H1 (cell line): ENCODE data around the gene ADRA2B. TPM values are rescaled to one million over a fixed set of nuclear protein-coding genes. Genes with fewer than 3 reads are reported as not detected.
A peak's percentile ranks its signal among the peaks of the same experiment; 100 is the strongest.

Experiments
- CTCF ChIA-PET: fragments of 300-600 bp; sonication (Branson Sonifier 250); formaldehyde crosslinking; loops from one replicate; lab custom pipeline; 2021; ENCODE audit not compliant: partially characterized antibody; lab: Charles Lee
- POLR2A ChIA-PET: fragments of 300-600 bp; sonication (Branson Sonifier 250); formaldehyde crosslinking; loops from one replicate; lab custom pipeline; 2021; ENCODE audit warnings: inconsistent platforms; ENCODE audit not compliant: partially characterized antibody; lab: Charles Lee
- DNase-seq, 2 experiments: peaks; one replicate each; pipeline versions ENCODE4 v3.0.0 to v3.0.0-alpha.2; 2010 to 2022; ENCODE audit warnings: low spot score in 2 of 2, low read depth in 1 of 2, mixed read lengths in 1 of 2
- FAIRE-seq: peaks from 2 replicates; lab custom pipeline; 2011; peaks lifted over from hg19 to GRCh38; lab: Jason Lieb, UNC
- H2AFZ ChIP-seq: 2 replicates; pipeline ENCODE4 v1.8.1; 2012; ENCODE audit warnings: low read length, inconsistent platforms
- H2AK5ac ChIP-seq: 2 replicates; pipeline ENCODE4 v1.6.1; 2013; ENCODE audit warnings: low read depth, low read length
- H2BK120ac ChIP-seq: replicated peaks from 2 replicates; pipeline ENCODE3; 2013; ENCODE audit warnings: low read depth, low read length, inconsistent platforms
- H2BK12ac ChIP-seq: 2 replicates; pipeline ENCODE4 v1.6.1; 2013; ENCODE audit warnings: low read depth, low read length
- H2BK15ac ChIP-seq: 2 replicates; pipeline ENCODE4 v1.6.1; 2013; ENCODE audit warnings: low read length
- H2BK20ac ChIP-seq: 2 replicates; pipeline ENCODE4 v1.6.1; 2013; ENCODE audit warnings: low read length
- H2BK5ac ChIP-seq: 2 replicates; pipeline ENCODE4 v1.6.1; 2013; ENCODE audit warnings: low read depth, low read length
- H3K14ac ChIP-seq: 2 replicates; pipeline ENCODE4 v1.6.1; 2013; ENCODE audit warnings: inconsistent platforms; ENCODE audit not compliant: insufficient read length
- H3K18ac ChIP-seq: 2 replicates; pipeline ENCODE4 v1.6.1; 2013; ENCODE audit warnings: low read length; ENCODE audit errors: extremely low read depth
- H3K23ac ChIP-seq: 2 replicates; pipeline ENCODE4 v1.6.1; 2013; ENCODE audit warnings: inconsistent platforms; ENCODE audit not compliant: insufficient read length
- H3K23me2 ChIP-seq: 2 replicates; pipeline ENCODE4 v1.6.1; 2013; ENCODE audit warnings: low read depth, low read length
- H3K27ac ChIP-seq: 2 replicates; pipeline ENCODE4 v1.6.1; 2011; ENCODE audit warnings: low read depth, low read length, inconsistent platforms
- H3K27me3 ChIP-seq, 4 experiments: replicated peaks in 1 of 4; 1 replicate in 1 of 4; 2 replicates in 3 of 4; pipeline versions ENCODE4 v1.6.1 to v1.8.1; 2011 to 2013; ENCODE audit warnings: low read length in 3 of 4, mild to moderate bottlenecking in 3 of 4, inconsistent platforms in 2 of 4, mixed read lengths in 2 of 4, moderate library complexity in 1 of 4; ENCODE audit not compliant: control insufficient read depth in 3 of 4, insufficient read depth in 3 of 4; ENCODE audit errors: extremely low read depth in 1 of 4
- H3K36me3 ChIP-seq, 4 experiments: 2 replicates each; pipeline versions ENCODE4 v1.6.1 to v1.8.1; 2011 to 2013; ENCODE audit warnings: mild to moderate bottlenecking in 4 of 4, low read length in 3 of 4, moderate library complexity in 2 of 4, control low read depth in 1 of 4, inconsistent platforms in 1 of 4; ENCODE audit not compliant: insufficient read depth in 4 of 4, control insufficient read depth in 2 of 4
- H3K4ac ChIP-seq: replicated peaks from 2 replicates; pipeline ENCODE3; 2013; ENCODE audit warnings: low read length, low read depth, mixed read lengths, inconsistent platforms; ENCODE audit not compliant: insufficient read length
- H3K4me1 ChIP-seq, 4 experiments: replicated peaks in 1 of 4; 1 replicate in 1 of 4; 2 replicates in 3 of 4; pipeline versions ENCODE4 v1.6.1 to v1.8.1; 2011 to 2013; ENCODE audit warnings: low read length in 3 of 4, inconsistent platforms in 2 of 4, mixed read lengths in 1 of 4; ENCODE audit not compliant: insufficient read depth in 4 of 4, control insufficient read depth in 3 of 4
- H3K4me2 ChIP-seq, 2 experiments: 2 replicates each; pipeline versions ENCODE4 v1.6.1 to v1.8.1; 2011 to 2013; ENCODE audit warnings: low read depth in 2 of 2, low read length in 2 of 2, control low read depth in 1 of 2, inconsistent platforms in 1 of 2, mild to moderate bottlenecking in 1 of 2; ENCODE audit not compliant: insufficient read depth in 1 of 2
- H3K4me3 ChIP-seq, 4 experiments: fragments of 200-600, 300-600 bp in 1 of 4; sonication (generic), shearing (Covaris generic), sonication (Bioruptor Twin) in 1 of 4; 2 replicates each; pipeline versions ENCODE4 v1.5.1 to v1.8.1; 2011 to 2016; ENCODE audit warnings: low read length in 4 of 4, low read depth in 3 of 4, control low read depth in 2 of 4, inconsistent platforms in 2 of 4, mild to moderate bottlenecking in 2 of 4, mixed read lengths in 1 of 4, moderate library complexity in 1 of 4; ENCODE audit not compliant: insufficient read depth in 2 of 4; ENCODE audit errors: extremely low read depth in 1 of 4
- H3K56ac ChIP-seq: replicated peaks from 2 replicates; pipeline ENCODE3; 2013; ENCODE audit warnings: low read depth, mild to moderate bottlenecking, mixed read lengths, low read length, inconsistent platforms; ENCODE audit not compliant: insufficient read length
- H3K79me1 ChIP-seq: 2 replicates; pipeline ENCODE4 v1.6.1; 2013; ENCODE audit warnings: low read depth, low read length, control low read depth
- H3K79me2 ChIP-seq, 2 experiments: 2 replicates each; pipeline versions ENCODE4 v1.6.1 to v1.8.1; 2012 to 2013; ENCODE audit warnings: low read length in 2 of 2, mild to moderate bottlenecking in 2 of 2, inconsistent platforms in 1 of 2; ENCODE audit not compliant: insufficient read depth in 2 of 2, control insufficient read depth in 1 of 2
- H3K9ac ChIP-seq, 4 experiments: replicated peaks in 1 of 4; 1 replicate in 1 of 4; 2 replicates in 3 of 4; pipeline versions ENCODE4 v1.6.1 to v1.8.1; 2011 to 2013; ENCODE audit warnings: low read depth in 3 of 4, low read length in 3 of 4, control low read depth in 2 of 4, mild to moderate bottlenecking in 2 of 4, moderate library complexity in 2 of 4, inconsistent platforms in 1 of 4; ENCODE audit errors: extremely low read depth in 1 of 4
- H3K9me3 ChIP-seq, 2 experiments: 2 replicates each; pipeline versions ENCODE4 v1.6.1 to v1.8.1; 2012 to 2013; ENCODE audit warnings: mild to moderate bottlenecking in 2 of 2, moderate library complexity in 2 of 2, control low read depth in 1 of 2, inconsistent platforms in 1 of 2, low read depth in 1 of 2, low read length in 1 of 2, mixed read lengths in 1 of 2; ENCODE audit not compliant: insufficient read depth in 2 of 2
- H4K20me1 ChIP-seq, 2 experiments: replicated peaks in 1 of 2; 2 replicates each; pipeline versions ENCODE3 to v1.8.1; 2011 to 2013; ENCODE audit warnings: inconsistent platforms in 2 of 2, low read length in 2 of 2, mild to moderate bottlenecking in 1 of 2; ENCODE audit not compliant: insufficient read depth in 2 of 2, control insufficient read depth in 1 of 2
- H4K5ac ChIP-seq: 2 replicates; pipeline ENCODE4 v1.6.1; 2013; ENCODE audit warnings: low read length, low read depth, mixed read lengths, inconsistent platforms; ENCODE audit not compliant: insufficient read length
- H4K8ac ChIP-seq: 2 replicates; pipeline ENCODE4 v1.8.0; 2013; ENCODE audit warnings: mild to moderate bottlenecking, moderate library complexity, low read length, inconsistent platforms; ENCODE audit not compliant: insufficient read depth; ENCODE audit errors: extremely low read depth
- H4K91ac ChIP-seq: replicated peaks from 2 replicates; pipeline ENCODE3; 2013; ENCODE audit warnings: low read length, mixed read lengths, inconsistent platforms; ENCODE audit not compliant: insufficient read length
- CEBPB ChIP-seq: IDR thresholded peaks from 2 replicates; pipeline ENCODE4 v1.6.1; 2012; ENCODE audit warnings: low read depth, low read length
- CHD1 ChIP-seq: IDR thresholded peaks from 2 replicates; pipeline ENCODE4 v1.6.1; 2012; ENCODE audit warnings: low read depth, low read length, improper control_type of control experiment
- CTBP2 ChIP-seq: IDR thresholded peaks from 2 replicates; pipeline ENCODE4 v1.7.0; 2011; ENCODE audit warnings: borderline replicate concordance, mild to moderate bottlenecking, moderate library complexity, mixed read lengths, low read length; ENCODE audit not compliant: insufficient read depth, insufficient read length
- JUN ChIP-seq: IDR thresholded peaks from 2 replicates; pipeline ENCODE4 v1.6.1; 2011; ENCODE audit warnings: low read depth, mild to moderate bottlenecking, improper control_type of control experiment, low read length
- KDM5A ChIP-seq: fragments of 200-600 bp; IDR thresholded peaks from 2 replicates; pipeline ENCODE4 v1.7.1; 2012; ENCODE audit warnings: mild to moderate bottlenecking, low read length, inconsistent platforms, mixed read lengths
- SUZ12 ChIP-seq: fragments of 200-600 bp; sonication (generic); IDR thresholded peaks from 2 replicates; pipeline ENCODE4 v1.6.1; 2012; ENCODE audit warnings: mild to moderate bottlenecking, inconsistent platforms, low read length, moderate library complexity, mixed read lengths
- WGBS, 2 experiments: shearing (Covaris generic) in 1 of 2; methylation state at CpG; one replicate each; pipeline versions ENCODE4 v1.1.6 to v1.1.7; 2013 to 2015; ENCODE audit warnings: low lambda C conversion rate in 2 of 2, mixed read lengths in 2 of 2, inconsistent platforms in 1 of 2, low coverage in 1 of 2, missing lambda C conversion rate in 1 of 2; ENCODE audit not compliant: insufficient replicate concordance in 2 of 2, insufficient coverage in 1 of 2, insufficient read length in 1 of 2; ENCODE audit errors: extremely low coverage in 1 of 2, missing lambda C conversion rate in 1 of 2; 5-methylcytosine and 5-hydroxymethylcytosine counted together
- polyA plus RNA-seq, 7 experiments: library from polyadenylated mRNA; depleted of rRNA in 3 of 7; stranded (reverse) in 5 of 7; unstranded in 2 of 7; fragments of >200 nt in 5 of 7; fragments of 200-250 nt in 2 of 7; gene quantifications; 1 replicate in 5 of 7; 2 replicates in 1 of 7; 4 replicates in 1 of 7; pipeline versions ENCODE4 v1.2.1 to v1.2.3, GENCODE V29; 2011 to 2013; ENCODE audit warnings: missing spikeins in 2 of 7, mixed read lengths in 2 of 7
- total RNA-seq: library from RNA; stranded (reverse); fragmentation: NEBNext Ultra II Directional; extraction: Animal tissue kit (Norgen Biotek cat#: 25700); gene quantifications from 2 replicates; pipeline ENCODE4 v1.2.1, GENCODE V29; 2021
- TF ChIP-seq, protein P1 (sequence below): IDR thresholded peaks from 2 replicates; pipeline ENCODE4 v1.6.1; 2011; ENCODE audit warnings: low read length, improper control_type of control experiment

Gene ADRA2B
- total and polyA plus RNA-seq, 2 of the 8 experiments (the other 6 are each of a cell fraction or from before 2014, with no cell fraction given): 5.8 to 6.5 TPM

- Histone ChIP-seq H3K27me3 (peaks cover 0 to 22% (median 16%) of the 10 kb centered on the region in 4 experiments; a peak in 5 of 7 replicates), H2BK20ac (no peak overlapping the region), H2BK12ac (no peak overlapping the region), H3K79me1 (no peaks in the 10 kb centered on the region), H3K18ac (no peak overlapping the region), H3K9me3 (peaks cover 0 to 5% of the 10 kb centered on the region in 2 experiments; a peak in 1 of 4 replicates), H3K36me3 (no peaks in the 10 kb centered on the region), H3K23me2 (peaks cover 13% of the 10 kb centered on the region; the same call in 1 of the 2 replicates), H4K8ac (no peak overlapping the region; the same call in 1 of the 2 replicates), H2AK5ac (peak overlapping the region; percentile 71), H2BK15ac (no peak overlapping the region), H3K27ac (no peak overlapping the region), H4K5ac (no peak overlapping the region), H2AFZ (no peak overlapping the region), H3K9ac (no peak overlapping the region), H3K4me3 (no peak overlapping the region), H4K91ac (no peak overlapping the region), H3K23ac (no peak overlapping the region), H3K79me2 (no peaks in the 10 kb centered on the region), H2BK5ac (no peak overlapping the region), H3K4me1 (peaks cover 0 to 33% (median 27%) of the 10 kb centered on the region in 4 experiments; a peak in 6 of 7 replicates), H3K56ac (no peak overlapping the region), H4K20me1 (no peaks in the 10 kb centered on the region), H2BK120ac (no peak overlapping the region), H3K4ac (no peak overlapping the region), H3K4me2 (no peak overlapping the region), H3K14ac (no peak overlapping the region)
- FAIRE-seq (no peak), DNase-seq (no peak)
- peak; percentile 48; the same call in 1 of the 2 replicates for TF ChIP-seq CEBPB
- TF ChIP-seq JUN: no peak
- TF ChIP-seq CTBP2: no peak
- TF ChIP-seq, protein P1, sequence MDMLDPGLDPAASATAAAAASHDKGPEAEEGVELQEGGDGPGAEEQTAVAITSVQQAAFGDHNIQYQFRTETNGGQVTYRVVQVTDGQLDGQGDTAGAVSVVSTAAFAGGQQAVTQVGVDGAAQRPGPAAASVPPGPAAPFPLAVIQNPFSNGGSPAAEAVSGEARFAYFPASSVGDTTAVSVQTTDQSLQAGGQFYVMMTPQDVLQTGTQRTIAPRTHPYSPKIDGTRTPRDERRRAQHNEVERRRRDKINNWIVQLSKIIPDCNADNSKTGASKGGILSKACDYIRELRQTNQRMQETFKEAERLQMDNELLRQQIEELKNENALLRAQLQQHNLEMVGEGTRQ: no peak
- no peak for TF ChIP-seq SUZ12
- no peak for TF ChIP-seq KDM5A
- no peak for TF ChIP-seq CHD1
- 86% methylated on average over 9 of the region's 9 CpGs; no CpG with 5 or more reads in 1 of the 2 experiments for WGBS, 2 experiments
- ChIA-PET CTCF (interaction anchor here (0.6 to 6.6 kb wide), 13 partner anchors 10 to 120 kb away, joined by 3 to 61 read pairs (median 5); no protein-coding TSS in a partner anchor), POLR2A (interaction anchor here (1.3 kb wide), 1 partner anchor 15 kb away, joined by 3 read pairs; no protein-coding TSS in a partner anchor)
Measured at GRCh38 chr2:96112501-96113366, 3.6 kb downstream of the ADRA2B start.
